Thyroid gland (tissue), 4 donors: ENCODE data around the gene AK9. TPM values are rescaled to one million over a fixed set of nuclear protein-coding genes. Genes with fewer than 3 reads are reported as not detected.

Experiments used
- DNase-seq, 2 donors: peaks; one replicate each; pipeline ENCODE4 v3.0.0-alpha.2; 2019
- H3K27ac ChIP-seq, 3 donors: fragments of 200-600 bp; sonication (generic); 1 replicate in 2 of 3; 2 replicates in 1 of 3; pipeline ENCODE4 v1.5.1; 2016 to 2019; ENCODE audit warnings: mild to moderate bottlenecking in 1 of 3, moderate library complexity in 1 of 3
- H3K27me3 ChIP-seq: fragments of 200-600 bp; sonication (generic); one replicate; pipeline ENCODE4 v1.5.1; 2019
- H3K36me3 ChIP-seq, 2 donors: fragments of 200-600 bp; sonication (generic); one replicate each; pipeline ENCODE4 v1.5.1; 2016 to 2019
- H3K4me1 ChIP-seq, 2 donors: fragments of 200-600 bp; sonication (generic); one replicate each; pipeline ENCODE4 v1.5.1; 2017 to 2019
- H3K4me3 ChIP-seq, 3 donors: fragments of 200-600 bp; sonication (generic); replicated peaks in 1 of 3; 1 replicate in 2 of 3; 2 replicates in 1 of 3; pipeline ENCODE4 v1.5.1; 2016; ENCODE audit warnings: mild to moderate bottlenecking in 1 of 3
- H3K9me3 ChIP-seq: fragments of 200-600 bp; sonication (generic); one replicate; pipeline ENCODE4 v1.5.1; 2017
- CTCF ChIP-seq, 6 experiments: fragments of 200-600 bp in 3 of 6; fragments of 450-650 bp in 3 of 6; sonication (generic) in 3 of 6; IDR thresholded peaks; one replicate each; pipeline ENCODE4 v1.5.1; 2016 to 2019; ENCODE audit warnings: antibody characterized with exemption in 6 of 6, mild to moderate bottlenecking in 2 of 6, inconsistent platforms in 1 of 6, moderate library complexity in 1 of 6
- POLR2A ChIP-seq, 2 donors: fragments of 450-650 bp; IDR thresholded peaks; one replicate each; pipeline ENCODE4 v1.6.1; 2017; ENCODE audit warnings: antibody characterized with exemption in 2 of 2, mild to moderate bottlenecking in 2 of 2, moderate library complexity in 1 of 2
- WGBS, 2 donors: methylation state at CpG; one replicate each; pipeline ENCODE4 v1.1.5; 2017; 5-methylcytosine and 5-hydroxymethylcytosine counted together
- intact Hi-C: fragments of 100-400 bp; cut with DNase I; formaldehyde crosslinking; loops from one replicate; pipeline ENCODE4 v1.15.1; 2023
- total RNA-seq, 4 donors: library from RNA; depleted of rRNA; stranded (reverse); fragments of >200 nt; gene quantifications; one replicate each; pipeline ENCODE4 v1.2.3, GENCODE V29; 2016

Gene AK9
- total RNA-seq, 4 donors from 2014 or later = 12.5 to 42.6 (median 15.3) TPM

- H3K27me3 ChIP-seq = no peaks in the 10 kb centered on the region
- no peak for TF ChIP-seq CTCF (IDR thresholded peaks at IDR 0.05)
- TF ChIP-seq POLR2A (IDR thresholded peaks at IDR 0.05) = no peak
- no peaks in the 10 kb centered on the region for H3K4me1 ChIP-seq
- no peak overlapping the region for H3K27ac ChIP-seq
- no peaks in the 10 kb centered on the region for H3K9me3 ChIP-seq
- no peak overlapping the region for H3K4me3 ChIP-seq
- DNase-seq = no peak
- no peaks in the 10 kb centered on the region for H3K36me3 ChIP-seq
- intact Hi-C loops = no loop called here
Measured at GRCh38 chr6:109488001-109488400, 203.0 kb downstream of the AK9 start.

- Histone ChIP-seq H3K4me1 (peaks cover 10 to 14% of the 10 kb centered on the region in 2 donors), H3K27ac (no peak overlapping the region), H3K27me3 (no peaks in the 10 kb centered on the region), H3K4me3 (no peak overlapping the region), H3K36me3 (no peaks in the 10 kb centered on the region), H3K9me3 (no peaks in the 10 kb centered on the region)
- WGBS, 2 donors = 94% methylated on average over 1 of the region's 1 CpG
- intact Hi-C loops = no loop called here
- TF ChIP-seq POLR2A (IDR thresholded peaks at IDR 0.05) = no peak
- DNase-seq = no peak
Measured at GRCh38 chr6:109486068-109486467, 204.9 kb downstream of the AK9 start.

GRCh38 chr6:109485266-109485935 lies 205.6 kb downstream of the AK9 start:
- no peaks in the 10 kb centered on the region for H3K36me3 ChIP-seq
- 86 to 87% methylated on average over 3 of the region's 3 CpGs for WGBS, 2 donors
- no peaks in the 10 kb centered on the region for H3K9me3 ChIP-seq
- no peak overlapping the region for H3K27ac ChIP-seq
- intact Hi-C loops = no loop called here
- H3K4me1 ChIP-seq = peaks cover 17 to 20% of the 10 kb centered on the region in 2 donors
- TF ChIP-seq POLR2A (IDR thresholded peaks at IDR 0.05) = no peak
- no peak for TF ChIP-seq CTCF (IDR thresholded peaks at IDR 0.05)
- no peak overlapping the region for H3K4me3 ChIP-seq
- no peak for DNase-seq
- no peaks in the 10 kb centered on the region for H3K27me3 ChIP-seq

- DNase-seq = no peak
- H3K9me3 ChIP-seq = no peaks in the 10 kb centered on the region
- no peak overlapping the region for H3K4me3 ChIP-seq
- H3K36me3 ChIP-seq = no peaks in the 10 kb centered on the region
- H3K4me1 ChIP-seq = peaks cover 26 to 31% of the 10 kb centered on the region in 2 donors
- 63 to 78% methylated on average over 3 of the region's 3 CpGs for WGBS, 2 donors
- TF ChIP-seq CTCF (IDR thresholded peaks at IDR 0.05) (no peak), POLR2A (IDR thresholded peaks at IDR 0.05) (no peak)
- intact Hi-C loops = no loop called here
- no peaks in the 10 kb centered on the region for H3K27me3 ChIP-seq
- H3K27ac ChIP-seq = no peak overlapping the region
Measured at GRCh38 chr6:109484122-109484521, 206.9 kb downstream of the AK9 start.

- H3K36me3 ChIP-seq = no peaks in the 10 kb centered on the region
- peak overlapping the region in 1 of 3 donors; percentile 53 for H3K27ac ChIP-seq
- H3K4me3 ChIP-seq = no peak overlapping the region
- intact Hi-C loops = no loop called here
- H3K27me3 ChIP-seq = no peaks in the 10 kb centered on the region
- DNase-seq = no peak
- peaks cover 31 to 35% of the 10 kb centered on the region in 2 donors for H3K4me1 ChIP-seq
- H3K9me3 ChIP-seq = no peaks in the 10 kb centered on the region
- WGBS, 2 donors = 4% methylated on average over 6 of the region's 6 CpGs
- TF ChIP-seq POLR2A (IDR thresholded peaks at IDR 0.05) (no peak), CTCF (IDR thresholded peaks at IDR 0.05) (no peak)
Measured at GRCh38 chr6:109483735-109484057, 207.3 kb downstream of the AK9 start.
